NCI-H748 (cell line): Measurements from ENCODE around the gene FGFRL1.
A peak's percentile ranks its signal among the peaks of the same experiment; 100 is the strongest.

Experiments used
- DNase-seq: peaks from one replicate; lab custom pipeline; 2025; ENCODE audit not compliant: unreplicated experiment; lab: John Stamatoyannopoulos, UW

FGFRL1 gene

DNA sequence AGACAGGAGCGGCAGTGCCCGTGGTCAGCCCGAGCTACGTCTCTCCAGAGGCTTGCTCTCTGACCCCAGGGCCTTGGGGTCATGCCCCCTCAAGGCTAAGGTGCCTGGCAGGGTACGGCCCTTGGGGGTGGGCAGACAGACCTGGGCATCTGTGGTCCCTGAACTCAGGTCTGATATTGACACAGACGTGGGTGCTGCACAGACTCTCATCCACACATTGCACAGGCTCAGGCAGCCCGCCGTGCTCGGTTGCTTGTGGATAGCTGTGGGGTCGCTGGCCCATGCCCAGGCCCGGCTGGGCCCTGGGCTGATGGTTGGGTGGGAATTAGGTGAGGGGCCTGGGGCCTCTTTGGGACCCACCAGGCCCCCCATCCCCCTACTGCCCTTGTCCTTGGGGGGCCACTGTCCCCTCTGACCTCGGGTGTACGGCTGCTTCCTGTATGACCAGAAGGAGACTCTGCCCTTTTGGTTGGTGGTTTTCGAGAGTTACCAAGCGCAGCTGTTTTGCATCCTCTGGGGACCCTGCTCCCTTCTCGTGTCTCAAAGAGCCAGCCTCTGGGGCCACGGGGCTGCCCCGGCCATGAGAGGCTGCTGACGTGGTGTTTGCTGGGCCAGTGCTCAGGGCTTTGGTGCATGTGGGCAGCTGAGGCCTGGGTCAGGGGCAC, 10.1 kb downstream of the FGFRL1 start:
- no peak for DNase-seq

DNA sequence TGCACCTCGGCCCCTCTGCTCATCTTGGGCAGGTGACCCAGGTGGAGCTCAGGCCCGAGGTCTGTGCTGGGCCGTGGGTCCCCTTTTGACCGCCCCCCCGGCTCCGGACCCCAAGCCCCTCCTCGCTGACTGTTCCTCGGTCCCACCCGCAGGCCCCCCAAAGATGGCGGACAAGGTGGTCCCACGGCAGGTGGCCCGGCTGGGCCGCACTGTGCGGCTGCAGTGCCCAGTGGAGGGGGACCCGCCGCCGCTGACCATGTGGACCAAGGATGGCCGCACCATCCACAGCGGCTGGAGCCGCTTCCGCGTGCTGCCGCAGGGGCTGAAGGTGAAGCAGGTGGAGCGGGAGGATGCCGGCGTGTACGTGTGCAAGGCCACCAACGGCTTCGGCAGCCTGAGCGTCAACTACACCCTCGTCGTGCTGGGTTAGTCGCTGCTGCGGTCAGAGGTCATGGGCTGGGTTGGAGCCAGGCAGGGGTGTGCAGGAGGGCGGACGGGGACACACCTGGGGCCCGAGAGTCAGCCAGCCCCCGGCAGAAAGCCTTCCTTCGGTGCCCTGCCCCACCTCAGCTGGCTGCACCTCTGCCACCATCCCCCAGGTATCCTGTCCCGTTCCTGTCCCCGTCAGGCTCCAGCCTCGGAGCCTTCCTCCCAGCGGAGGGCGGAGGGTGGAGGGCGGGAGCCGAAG, 10.8 kb downstream of the FGFRL1 start:
- no peak for DNase-seq

DNA sequence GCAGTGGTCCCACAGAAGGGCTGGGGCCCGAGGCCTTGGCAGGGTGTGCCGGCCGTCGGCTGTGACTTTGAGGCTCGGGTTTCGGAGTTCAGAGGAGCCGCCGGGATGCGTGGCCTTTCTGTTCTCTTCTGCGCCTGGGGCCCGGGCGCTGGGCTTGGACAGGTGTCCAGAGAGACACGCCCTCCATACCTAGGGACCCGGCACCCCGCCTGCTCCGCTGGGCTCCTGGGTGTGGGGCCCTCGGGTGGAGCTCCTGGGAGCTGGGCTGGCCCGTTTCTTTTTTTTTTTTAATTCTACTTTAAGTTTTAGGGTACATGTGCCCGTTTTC, 11.3 kb downstream of the FGFRL1 start:
- no peak for DNase-seq

DNA sequence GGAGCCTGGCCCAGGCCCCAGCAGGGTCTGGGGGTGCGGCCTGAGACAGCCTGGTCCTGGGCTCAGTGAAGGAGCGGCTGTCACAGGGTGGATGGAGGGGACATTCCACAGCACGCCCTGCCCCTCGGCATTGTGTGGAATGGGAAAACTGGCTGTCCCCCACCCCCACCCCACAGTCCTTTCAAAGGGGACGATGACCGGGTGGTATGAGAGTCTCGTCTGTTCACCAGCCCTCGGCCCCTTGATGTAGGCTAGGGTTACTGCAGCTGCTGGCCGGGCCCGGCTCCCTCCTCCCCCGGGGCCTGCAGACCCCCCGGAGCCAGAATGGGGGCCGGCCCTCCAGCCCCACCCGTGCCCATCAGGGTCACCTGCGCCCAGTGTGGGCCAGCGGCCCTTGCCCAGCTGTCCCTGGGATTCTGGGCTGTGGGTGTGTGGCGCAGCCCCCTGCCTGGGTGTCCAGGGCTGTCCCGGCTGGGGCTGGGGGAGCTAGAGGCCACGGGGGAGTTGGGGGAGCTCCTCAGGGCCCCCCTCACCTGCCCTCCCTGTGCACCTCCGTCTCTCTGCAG, 11.7 kb downstream of the FGFRL1 start:
- no peak for DNase-seq

DNA sequence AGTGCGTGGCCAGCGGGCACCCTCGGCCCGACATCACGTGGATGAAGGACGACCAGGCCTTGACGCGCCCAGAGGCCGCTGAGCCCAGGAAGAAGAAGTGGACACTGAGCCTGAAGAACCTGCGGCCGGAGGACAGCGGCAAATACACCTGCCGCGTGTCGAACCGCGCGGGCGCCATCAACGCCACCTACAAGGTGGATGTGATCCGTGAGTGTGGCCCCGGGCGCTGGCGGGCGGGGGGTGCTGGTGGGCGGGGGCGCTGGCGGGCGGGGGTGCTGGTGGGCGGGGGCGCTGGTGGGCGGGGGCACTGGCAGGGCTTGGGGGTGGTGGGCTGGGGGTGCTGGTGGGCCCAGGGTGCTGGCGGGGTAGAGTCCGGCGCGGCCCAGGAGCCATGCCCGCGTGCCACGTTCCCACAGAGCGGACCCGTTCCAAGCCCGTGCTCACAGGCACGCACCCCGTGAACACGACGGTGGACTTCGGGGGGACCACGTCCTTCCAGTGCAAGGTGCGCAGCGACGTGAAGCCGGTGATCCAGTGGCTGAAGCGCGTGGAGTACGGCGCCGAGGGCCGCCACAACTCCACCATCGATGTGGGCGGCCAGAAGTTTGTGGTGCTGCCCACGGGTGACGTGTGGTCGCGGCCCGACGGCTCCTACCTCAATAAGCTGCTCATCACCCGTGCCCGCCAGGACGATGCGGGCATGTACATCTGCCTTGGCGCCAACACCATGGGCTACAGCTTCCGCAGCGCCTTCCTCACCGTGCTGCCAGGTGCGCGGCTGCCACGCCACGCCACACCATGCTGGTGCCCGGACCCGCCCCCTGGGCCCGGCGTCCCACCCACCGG, 12.7 kb downstream of the FGFRL1 start:
- DNase-seq: no peak

DNA sequence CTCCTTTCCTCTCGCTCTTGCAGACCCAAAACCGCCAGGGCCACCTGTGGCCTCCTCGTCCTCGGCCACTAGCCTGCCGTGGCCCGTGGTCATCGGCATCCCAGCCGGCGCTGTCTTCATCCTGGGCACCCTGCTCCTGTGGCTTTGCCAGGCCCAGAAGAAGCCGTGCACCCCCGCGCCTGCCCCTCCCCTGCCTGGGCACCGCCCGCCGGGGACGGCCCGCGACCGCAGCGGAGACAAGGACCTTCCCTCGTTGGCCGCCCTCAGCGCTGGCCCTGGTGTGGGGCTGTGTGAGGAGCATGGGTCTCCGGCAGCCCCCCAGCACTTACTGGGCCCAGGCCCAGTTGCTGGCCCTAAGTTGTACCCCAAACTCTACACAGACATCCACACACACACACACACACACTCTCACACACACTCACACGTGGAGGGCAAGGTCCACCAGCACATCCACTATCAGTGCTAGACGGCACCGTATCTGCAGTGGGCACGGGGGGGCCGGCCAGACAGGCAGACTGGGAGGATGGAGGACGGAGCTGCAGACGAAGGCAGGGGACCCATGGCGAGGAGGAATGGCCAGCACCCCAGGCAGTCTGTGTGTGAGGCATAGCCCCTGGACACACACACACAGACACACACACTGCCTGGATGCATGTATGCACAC, 13.6 kb downstream of the FGFRL1 start:
- DNase-seq: no peak

DNA sequence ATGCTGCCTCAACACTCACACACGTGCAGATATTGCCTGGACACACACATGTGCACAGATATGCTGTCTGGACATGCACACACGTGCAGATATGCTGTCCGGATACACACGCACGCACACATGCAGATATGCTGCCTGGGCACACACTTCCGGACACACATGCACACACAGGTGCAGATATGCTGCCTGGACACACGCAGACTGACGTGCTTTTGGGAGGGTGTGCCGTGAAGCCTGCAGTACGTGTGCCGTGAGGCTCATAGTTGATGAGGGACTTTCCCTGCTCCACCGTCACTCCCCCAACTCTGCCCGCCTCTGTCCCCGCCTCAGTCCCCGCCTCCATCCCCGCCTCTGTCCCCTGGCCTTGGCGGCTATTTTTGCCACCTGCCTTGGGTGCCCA, 14.7 kb downstream of the FGFRL1 start:
- no peak for DNase-seq

DNA sequence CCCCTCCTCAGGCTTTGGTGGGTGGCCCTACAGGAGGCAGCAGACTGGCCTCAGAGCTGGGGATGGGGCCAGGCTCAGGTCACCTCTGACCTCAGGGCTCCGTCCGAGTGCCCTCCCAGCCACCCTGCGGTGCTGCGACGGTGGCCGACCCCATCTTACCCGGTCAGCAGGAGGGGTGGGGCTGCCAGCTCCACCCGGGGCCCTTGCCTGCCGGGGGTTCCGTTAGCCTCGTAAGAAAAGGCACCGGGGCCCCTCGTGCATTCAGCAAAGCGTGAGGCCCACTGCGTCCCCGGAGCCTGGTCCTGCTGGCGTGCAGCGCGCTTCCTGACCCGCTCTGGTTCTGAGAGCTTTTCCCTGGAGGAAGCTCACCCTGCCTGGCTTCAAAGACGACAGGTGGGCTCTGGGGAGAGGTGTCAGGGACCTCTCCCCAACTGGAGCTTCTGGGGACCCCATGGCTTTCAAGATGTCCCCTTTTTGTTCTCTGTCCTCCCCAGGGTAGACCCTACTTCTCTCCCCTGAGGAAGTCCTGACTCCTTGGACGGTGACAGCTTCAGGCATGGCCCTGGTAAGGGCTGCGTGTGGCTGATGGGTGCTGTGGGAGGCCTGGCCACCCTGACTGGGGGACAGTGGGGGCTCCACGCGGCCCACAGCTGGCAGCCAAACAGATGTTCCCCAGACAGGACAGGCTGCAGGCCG, 15.9 kb downstream of the FGFRL1 start:
- no peak for DNase-seq

DNA sequence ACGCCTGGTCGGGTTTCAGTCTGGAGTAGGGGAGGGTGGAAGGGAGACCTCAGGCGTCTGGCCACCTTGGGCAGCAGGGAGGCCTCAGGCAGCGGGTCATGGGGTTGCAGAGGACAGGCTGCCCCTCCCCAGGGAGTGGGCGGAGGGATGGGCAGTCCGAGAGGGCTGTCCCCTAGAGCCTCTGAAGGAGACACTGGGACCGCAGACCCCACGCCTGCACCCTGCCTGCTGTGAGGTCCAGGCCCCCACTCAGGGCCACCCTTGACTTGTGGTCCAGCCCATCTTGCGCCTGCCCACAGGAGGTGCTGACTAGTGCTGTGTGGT, 16.5 kb downstream of the FGFRL1 start:
- DNase-seq: no peak

DNA sequence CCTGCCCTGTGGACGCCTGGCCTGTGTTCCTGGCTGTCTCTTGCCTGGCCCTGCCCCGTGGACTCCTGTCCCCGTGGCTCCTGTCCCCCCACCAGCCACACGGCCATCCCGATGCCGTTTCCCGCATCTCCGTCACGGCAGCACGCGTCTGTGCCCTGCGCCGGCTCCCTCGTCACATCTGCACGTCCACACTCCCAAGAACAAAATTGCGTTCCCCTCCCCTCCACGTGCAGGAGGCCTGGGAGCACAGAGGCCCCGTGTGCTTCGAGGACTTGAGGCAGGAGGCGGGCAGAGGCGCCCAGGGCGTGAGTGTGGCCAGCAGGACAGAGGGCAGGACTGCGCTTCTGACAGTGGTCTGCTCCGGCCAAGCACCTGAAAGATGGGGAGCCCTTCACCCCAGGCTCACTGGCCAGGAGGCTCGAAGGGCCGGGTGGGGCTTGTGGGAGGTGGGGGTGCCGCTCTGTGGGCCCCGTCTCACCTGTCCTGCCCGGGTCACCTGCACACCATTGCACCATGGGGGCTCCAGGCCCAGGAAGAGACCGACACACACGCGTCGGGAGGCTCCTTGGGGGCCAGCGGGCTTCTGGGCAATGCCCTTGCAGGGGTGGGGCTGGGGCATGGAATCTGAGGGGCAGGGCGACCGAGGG, 17.3 kb downstream of the FGFRL1 start:
- DNase-seq: no peak

DNA sequence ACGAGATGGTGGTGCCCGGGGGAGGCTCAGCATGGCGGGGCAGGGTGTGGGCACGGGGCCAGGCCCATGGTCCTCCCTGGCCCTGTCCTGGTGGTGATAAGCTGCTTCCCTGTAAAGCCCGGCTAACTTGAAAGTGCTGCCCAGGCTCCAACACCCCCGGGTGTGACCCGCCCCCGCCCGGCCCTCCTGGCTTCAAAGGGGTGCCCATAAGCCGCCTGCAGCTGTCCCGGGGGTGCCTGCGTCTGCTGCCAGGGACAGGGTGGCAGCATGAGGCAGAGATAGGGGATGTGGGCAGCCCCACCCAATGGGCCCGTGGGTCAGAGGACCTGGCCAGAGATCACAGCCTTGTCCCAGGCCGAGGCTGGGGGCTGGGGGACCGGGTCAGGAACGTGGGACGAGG, 18.1 kb downstream of the FGFRL1 start:
- DNase-seq: no peak

DNA sequence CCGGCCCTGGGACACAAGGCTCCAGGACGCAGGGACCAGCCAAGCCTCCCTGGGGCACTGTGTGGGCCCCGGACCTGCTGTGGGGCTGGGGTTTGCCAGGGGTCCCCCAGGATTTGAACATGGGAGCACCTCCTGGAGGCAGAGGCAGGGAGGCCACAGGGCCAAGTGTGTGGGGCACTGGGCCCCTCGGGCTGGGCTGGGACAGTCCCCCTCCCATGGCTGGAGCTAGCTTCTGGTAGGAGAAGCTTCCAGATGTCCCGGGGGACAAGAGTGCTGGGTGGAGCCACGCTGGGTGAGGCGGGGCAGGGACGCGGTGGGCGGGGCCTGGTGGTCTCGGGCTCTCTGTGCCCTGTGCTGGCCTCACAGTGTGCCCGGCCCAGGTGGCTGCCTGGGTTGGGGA, 18.6 kb downstream of the FGFRL1 start:
- DNase-seq: no peak

DNA sequence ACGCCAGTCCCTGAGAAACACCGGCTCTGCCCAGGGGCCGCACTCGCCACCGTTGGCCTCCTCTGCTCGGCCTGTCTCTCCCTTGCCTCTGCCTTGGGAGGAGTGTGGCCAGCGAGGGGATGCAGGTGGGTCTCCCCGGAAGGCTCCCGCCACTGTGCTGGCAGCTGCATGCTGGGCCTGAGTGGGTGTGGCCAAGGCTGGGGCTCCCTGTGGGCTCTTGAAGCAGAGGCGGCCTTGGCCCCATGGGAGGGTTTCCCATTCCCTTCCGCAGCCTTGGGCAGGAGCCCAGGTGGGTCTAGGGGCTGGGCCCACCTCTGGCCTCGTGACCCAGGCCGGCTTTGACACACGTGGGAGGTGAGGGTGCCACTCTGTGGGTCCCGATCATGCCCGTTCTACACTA, 19.1 kb downstream of the FGFRL1 start:
- no peak for DNase-seq

DNA sequence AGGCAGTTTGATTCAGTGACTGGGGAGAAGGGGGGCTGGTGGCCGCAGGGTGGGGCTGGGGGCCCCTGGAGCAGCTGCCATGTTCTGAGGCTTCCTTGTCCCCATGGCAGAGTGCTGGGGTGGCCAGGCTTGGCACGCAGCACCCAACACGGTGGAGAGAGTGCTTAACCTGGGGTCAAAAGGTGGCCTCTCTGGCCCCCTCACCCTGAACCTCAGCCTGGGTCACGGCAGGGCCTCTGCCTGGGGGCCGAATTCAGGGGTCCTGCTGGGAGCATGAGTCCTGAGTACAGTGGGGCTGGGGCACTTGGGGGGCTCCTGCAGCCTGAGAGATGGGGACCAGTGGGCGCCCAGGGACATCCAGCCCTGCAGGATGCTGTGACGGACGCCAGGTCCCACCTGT, 19.9 kb downstream of the FGFRL1 start:
- no peak for DNase-seq

DNA sequence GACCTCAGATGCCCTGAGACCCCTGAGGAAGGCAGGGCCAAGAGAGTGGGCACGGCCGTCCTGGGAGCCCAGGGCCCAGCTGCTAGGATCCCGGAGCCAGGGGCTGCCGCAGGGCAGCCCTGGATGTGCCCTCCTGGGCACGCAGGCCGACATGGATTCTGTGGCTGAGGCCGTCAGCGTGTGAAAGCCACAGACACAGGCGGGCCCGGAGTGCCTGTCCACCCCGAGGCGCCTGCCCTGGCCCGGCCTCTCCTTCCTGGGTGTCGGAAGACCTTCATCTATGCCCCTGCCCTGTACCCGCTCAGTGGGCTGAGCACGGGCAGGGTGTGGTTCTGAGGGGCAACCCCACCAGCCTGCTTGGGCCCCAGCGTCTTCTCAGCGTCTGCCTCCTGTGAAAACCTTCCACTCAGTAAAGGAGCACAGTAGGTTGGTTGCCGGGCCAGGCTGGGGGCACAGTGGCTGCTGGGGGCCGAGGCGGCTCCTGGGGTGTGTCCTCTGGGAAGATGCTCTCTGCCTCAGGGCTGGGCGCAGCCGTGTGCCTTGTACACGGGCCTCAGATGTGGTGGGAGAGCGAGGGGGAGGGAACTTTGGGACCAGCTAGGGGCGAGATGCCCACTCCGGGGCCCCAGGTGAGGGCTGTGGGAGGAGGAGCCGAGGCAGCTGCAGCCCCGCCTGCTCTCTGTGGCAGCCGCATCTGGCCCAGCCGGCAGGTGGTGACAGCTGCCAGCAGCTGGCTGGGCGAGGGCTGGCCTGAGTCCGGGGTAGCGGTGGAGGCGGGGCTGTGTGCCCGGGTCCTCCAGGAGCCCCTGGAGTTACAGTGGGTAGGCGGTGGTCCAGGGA, 20.8 kb downstream of the FGFRL1 start:
- peak; percentile 26 for DNase-seq

DNA sequence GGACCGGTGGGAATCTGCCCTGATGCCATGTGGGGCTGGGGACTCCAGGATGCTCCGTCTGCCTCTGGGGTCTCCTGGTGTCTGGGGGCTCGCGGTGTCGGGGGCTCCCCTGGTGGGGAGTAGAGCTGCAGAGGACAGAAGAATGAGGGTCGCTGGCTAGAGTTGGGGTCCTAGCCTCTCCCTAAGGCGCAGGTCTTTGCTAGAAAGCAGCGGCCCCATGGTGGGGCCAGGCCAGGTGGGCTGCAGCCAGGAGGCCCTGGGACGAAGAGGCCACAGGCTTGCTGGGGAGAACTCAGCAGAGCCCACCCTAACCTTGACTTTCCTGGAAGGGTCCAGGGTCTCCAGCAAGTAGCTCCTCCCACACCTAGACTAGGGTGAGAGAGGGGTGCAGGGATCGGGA, 21.4 kb downstream of the FGFRL1 start:
- no peak for DNase-seq

DNA sequence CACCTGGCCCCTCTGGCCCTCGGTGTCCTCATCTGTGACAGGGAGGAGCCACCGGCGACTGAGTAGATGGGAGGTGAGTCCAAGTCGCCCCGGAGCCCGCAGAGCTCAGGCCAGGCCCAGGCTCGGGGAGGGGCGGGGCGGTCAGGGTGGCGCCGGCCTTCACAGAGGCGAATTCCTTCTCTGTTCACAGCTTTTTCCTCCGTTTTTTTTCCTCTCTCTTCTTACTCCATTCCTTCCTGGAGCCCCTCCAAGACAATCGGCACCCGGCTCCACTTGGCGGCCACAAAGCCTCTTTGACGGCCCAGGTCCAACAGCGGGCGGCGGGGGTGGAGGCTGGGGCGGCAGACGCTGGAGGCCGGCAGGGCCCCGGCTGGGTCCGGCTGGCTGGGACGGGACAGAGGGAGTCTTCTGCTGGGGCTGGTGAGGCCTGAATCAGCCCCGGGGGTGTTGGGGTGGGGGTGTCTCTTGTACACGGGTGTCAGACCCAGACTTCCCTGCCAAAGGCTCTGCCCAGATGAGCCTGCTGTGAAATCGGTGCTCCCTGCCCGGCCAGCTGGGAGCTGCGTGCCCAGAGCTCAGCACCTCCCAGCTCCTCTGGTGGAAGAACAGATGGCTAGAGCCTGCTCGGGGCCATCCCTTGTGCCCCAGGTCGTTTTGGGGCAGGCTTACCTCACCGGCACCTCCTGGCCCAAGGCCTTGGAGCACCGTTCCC, 22.6 kb downstream of the FGFRL1 start:
- no peak for DNase-seq

DNA sequence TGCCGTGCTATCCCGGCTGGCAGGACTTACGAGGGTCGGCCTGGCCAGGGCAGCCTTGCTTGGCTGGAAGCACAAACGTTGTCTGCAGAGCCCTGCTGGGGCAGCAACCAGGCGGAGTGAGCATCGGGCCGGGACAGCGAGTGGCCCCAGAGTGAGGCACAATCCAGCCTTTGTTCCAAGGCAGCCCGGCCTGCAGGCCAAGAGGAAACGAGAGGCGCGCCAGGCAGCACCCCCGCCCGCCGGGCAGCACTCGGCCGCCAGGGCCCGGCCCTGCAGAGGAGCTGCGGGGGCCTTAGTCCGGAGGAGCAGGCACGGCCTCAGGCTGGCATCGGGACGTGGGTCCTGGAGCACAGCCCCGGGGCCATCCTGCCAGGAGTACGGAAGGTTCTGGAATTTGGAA, 24.1 kb downstream of the FGFRL1 start:
- DNase-seq: no peak

DNA sequence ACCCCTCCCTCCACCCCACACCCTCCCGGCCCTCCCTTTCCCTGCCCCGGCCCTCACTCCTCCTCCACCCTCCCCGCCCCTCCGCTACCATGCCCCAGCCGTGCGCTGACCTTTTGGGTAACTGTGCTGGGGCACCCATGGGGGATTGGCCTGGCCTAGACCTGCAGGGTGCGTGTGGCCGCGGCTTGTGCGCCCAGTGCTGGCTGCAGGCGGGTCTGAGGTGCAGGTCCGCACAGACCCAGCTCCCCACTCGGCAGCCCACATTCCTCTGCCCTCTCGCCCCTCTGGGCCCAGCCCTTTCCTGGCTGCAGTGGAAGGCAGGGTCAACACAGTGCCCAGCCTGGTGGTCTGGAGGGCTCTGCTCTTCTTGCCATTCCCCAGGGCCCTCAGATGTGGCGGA, 24.7 kb downstream of the FGFRL1 start:
- no peak for DNase-seq
